ENCODE results near the gene TECR. TPM values are rescaled to one million over a fixed set of nuclear protein-coding genes. Genes with fewer than 3 reads are reported as not detected.

Gene TECR
- total RNA-seq, 1 experiment from 2014 or later, result 232 TPM

- intact Hi-C loops (cut with micrococcal nuclease), result no loop called here
- H2AFZ ChIP-seq (ENCODE audit: low read depth, low read length, poor library complexity, severe bottlenecking), result no peak overlapping the region
- H3K9me3 ChIP-seq (ENCODE audit: control insufficient read depth in 1 of 2, insufficient read depth in 1 of 2, low read depth in 1 of 2, low read length in 2 of 2), result no peaks in the 10 kb centered on the region
- no peaks in the 10 kb centered on the region for H3K9me2 ChIP-seq (ENCODE audit: insufficient read depth)
- peaks cover 12 to 48% of the 10 kb centered on the region in 2 experiments for H3K4me1 ChIP-seq (ENCODE audit: control insufficient read depth in 1 of 2, insufficient read depth in 2 of 2, low read length in 2 of 2)
- H3K9ac ChIP-seq (ENCODE audit: low read length), result peak overlapping the region; percentile 80
- H3K4me2 ChIP-seq (ENCODE audit: low read length), result peak overlapping the region; percentile 80
- H4K20me1 ChIP-seq (ENCODE audit: insufficient read depth), result 0 out of 2 replicates have a peak, but pooled peaks cover 5% of the 10 kb centered on the region
- ATAC-seq (no peak), DNase-seq (ENCODE audit: low read depth, low spot score) (no peak)
- ChIA-PET CTCF (no interaction called here), RAD21 (ENCODE audit: low non-redundant PET in 1 of 2, low total read pairs in 2 of 2, uncharacterized antibody in 2 of 2, unreplicated experiment in 2 of 2) (no interaction called here), POLR2A (no interaction called here)
- H3K36me3 ChIP-seq (ENCODE audit: control insufficient read depth in 1 of 2, insufficient read depth in 2 of 2, low read length in 2 of 2), result 0 out of 4 replicates have a peak, but pooled peaks cover 0 to 2% of the 10 kb centered on the region in 2 experiments
- H3K27me3 ChIP-seq (ENCODE audit: insufficient read depth, low read length), result no peaks in the 10 kb centered on the region
- peaks cover 56% of the 10 kb centered on the region for H3K79me2 ChIP-seq (ENCODE audit: insufficient read depth, low read length)
- TF ChIP-seq ZNF274 (IDR thresholded peaks at IDR 0.05; ENCODE audit: low read depth, low read length), result no peak
- no peak for TF ChIP-seq ELF1 (IDR thresholded peaks at IDR 0.05; ENCODE audit: borderline replicate concordance, low read depth)
- no peak for TF ChIP-seq CTCF (IDR thresholded peaks at IDR 0.05 in 2 of 3, conservative IDR thresholded peaks at IDR 0.05 in 1 of 3; ENCODE audit: borderline replicate concordance in 1 of 3, insufficient read depth in 1 of 3, low read depth in 2 of 3, low read length in 2 of 3)
- TF ChIP-seq SIN3A (IDR thresholded peaks at IDR 0.05; ENCODE audit: low read depth), result no peak
- TF ChIP-seq EZH2phosphoT487 (IDR thresholded peaks at IDR 0.05; ENCODE audit: borderline replicate concordance), result no peak
- no peak for TF ChIP-seq RAD21 (IDR thresholded peaks at IDR 0.05; ENCODE audit: low read depth)
- no peak for TF ChIP-seq FOSL1 (IDR thresholded peaks at IDR 0.05; ENCODE audit: low read depth)
- TF ChIP-seq EGR1 (IDR thresholded peaks at IDR 0.05; ENCODE audit: low read depth), result no peak
- no peak for TF ChIP-seq SP1 (IDR thresholded peaks at IDR 0.05; ENCODE audit: low read depth)
- TF ChIP-seq REST (IDR thresholded peaks at IDR 0.05; ENCODE audit: low read depth), result no peak
- no peak for TF ChIP-seq MAX (IDR thresholded peaks at IDR 0.05)
- TF ChIP-seq CEBPB (IDR thresholded peaks at IDR 0.05; ENCODE audit: low read depth), result no peak
- no peak for TF ChIP-seq EZH2 (IDR thresholded peaks at IDR 0.05)
- TF ChIP-seq JUND (IDR thresholded peaks at IDR 0.05), result no peak
- no peak for TF ChIP-seq POLR2A (IDR thresholded peaks at IDR 0.05; ENCODE audit: borderline replicate concordance, extremely low read depth, insufficient read depth, insufficient read length)
- H3K4me3 ChIP-seq (replicated peaks in 1 of 2; ENCODE audit: low read depth in 1 of 2, low read length in 2 of 2), result peak overlapping the region; percentile 84 to 99
- no TSS peak for BruUV-seq (replicated peaks)
- no peak overlapping the region; the same call in 1 of the 2 replicates for H3K27ac ChIP-seq (ENCODE audit: low read depth, low read length)
Measured at GRCh38 chr19:14530506-14530905, 1.1 kb downstream of the TECR start.
